K562 (cell line): Measurements from ENCODE around the gene ZDHHC5. TPM values are rescaled to one million over a fixed set of nuclear protein-coding genes. Genes with fewer than 3 reads are reported as not detected.

Experiments
- BCLAF1 ChIP-seq, 2 experiments: fragments of 450-650 bp in 1 of 2; IDR thresholded peaks; 2 replicates each; pipeline ENCODE4 v1.6.1; 2011 to 2017; ENCODE audit warnings: low read depth in 2 of 2, antibody characterized with exemption in 1 of 2, borderline replicate concordance in 1 of 2, low read length in 1 of 2, mild to moderate bottlenecking in 1 of 2, mixed read lengths in 1 of 2; ENCODE audit not compliant: control insufficient read depth in 1 of 2
- EP300 ChIP-seq: IDR thresholded peaks from 2 replicates; pipeline ENCODE4 v1.6.1; 2012; ENCODE audit warnings: low read length, improper control_type of control experiment
- GATAD2B ChIP-seq: fragments of 450-650 bp; IDR thresholded peaks from 2 replicates; pipeline ENCODE4 v1.6.1; 2017; ENCODE audit warnings: mild to moderate bottlenecking, borderline replicate concordance
- HDAC1 ChIP-seq, 2 experiments: fragments of 450-650 bp; IDR thresholded peaks; 2 replicates each; pipeline ENCODE4 v1.6.1; 2016 to 2017; ENCODE audit warnings: inconsistent platforms in 1 of 2, mild to moderate bottlenecking in 1 of 2, moderate library complexity in 1 of 2
- HNRNPLL ChIP-seq: fragments of 200-400 bp; formaldehyde crosslinking; IDR thresholded peaks from 2 replicates; pipeline ENCODE4 v1.6.1; 2017; ENCODE audit warnings: low read length, low read depth, mild to moderate bottlenecking; ENCODE audit not compliant: poor library complexity, severe bottlenecking
- LARP7 ChIP-seq: fragments of 450-650 bp; IDR thresholded peaks from 2 replicates; pipeline ENCODE4 v1.6.1; 2016
- NFRKB ChIP-seq: fragments of 450-650 bp; IDR thresholded peaks from 2 replicates; pipeline ENCODE4 v1.6.1; 2016; ENCODE audit warnings: low read depth
- PTBP1 ChIP-seq: fragments of 200-400 bp; formaldehyde crosslinking; IDR thresholded peaks from 2 replicates; pipeline ENCODE4 v1.6.1; 2017; ENCODE audit warnings: low read depth, low read length
- SIN3A ChIP-seq, 2 experiments: fragments of 150-350 bp in 1 of 2; IDR thresholded peaks; 2 replicates each; pipeline ENCODE4 v1.6.1; 2011 to 2016; ENCODE audit warnings: borderline replicate concordance in 2 of 2, low read depth in 2 of 2, low read length in 2 of 2, mild to moderate bottlenecking in 2 of 2, moderate library complexity in 2 of 2; ENCODE audit not compliant: control insufficient read depth in 1 of 2
- SIRT6 ChIP-seq: IDR thresholded peaks from one replicate; pipeline ENCODE4 v1.6.1; 2012; ENCODE audit warnings: low read depth, mild to moderate bottlenecking, control low read depth, inconsistent platforms, low read length, moderate library complexity
- SMARCA5 ChIP-seq: fragments of 450-650 bp; IDR thresholded peaks from 2 replicates; pipeline ENCODE4 v1.6.1; 2016
- VEZF1 ChIP-seq: fragments of 200-800 bp; sonication (Bioruptor generic); IDR thresholded peaks from 2 replicates; pipeline ENCODE4 v1.6.1; 2017; ENCODE audit warnings: missing genetic modification characterization, missing compliant biosample characterization
- ZBTB2 ChIP-seq: fragments of 450-650 bp; IDR thresholded peaks from 2 replicates; pipeline ENCODE4 v1.6.1; 2016; ENCODE audit warnings: antibody characterized with exemption
- ZC3H11A ChIP-seq: IDR thresholded peaks from 2 replicates; pipeline ENCODE4 v1.6.1; 2012; ENCODE audit warnings: low read depth, low read length, improper control_type of control experiment
- ZNF184 ChIP-seq: sonication (generic); formaldehyde crosslinking; IDR thresholded peaks from 2 replicates; pipeline ENCODE4 v1.5.0; 2020; ENCODE audit warnings: missing genetic modification reagents
- ZNF239 ChIP-seq: fragments of 250-450 bp; sonication (Bioruptor Pico); IDR thresholded peaks from 2 replicates; pipeline ENCODE4 v1.4.0; 2020; ENCODE audit warnings: mild to moderate bottlenecking
- ZNF24 ChIP-seq: fragments of 450-650 bp; IDR thresholded peaks from 2 replicates; pipeline ENCODE4 v1.6.1; 2016
- ZNF431 ChIP-seq: sonication (generic); formaldehyde crosslinking; IDR thresholded peaks from 2 replicates; pipeline ENCODE4 v1.8.0; 2022; ENCODE audit warnings: mild to moderate bottlenecking, missing genetic modification reagents
- ZNF551 ChIP-seq: fragments of 250-450 bp; sonication (Bioruptor Pico); IDR thresholded peaks from 2 replicates; pipeline ENCODE4 v1.5.0; 2021; ENCODE audit warnings: mild to moderate bottlenecking, moderate library complexity
- ZNF785 ChIP-seq: fragments of 250-450 bp; sonication (Bioruptor Pico); IDR thresholded peaks from 2 replicates; pipeline ENCODE4 v1.4.0; 2020; ENCODE audit warnings: mild to moderate bottlenecking
- polyA plus RNA-seq, 8 experiments: library from polyadenylated mRNA; depleted of rRNA in 4 of 8; stranded (reverse) in 5 of 8; unstranded in 3 of 8; fragments of >200 nt; fragmentation: Nextera tagmentation in 2 of 8; fragmentation: Illumina TruSeq in 1 of 8; extraction: Ambion mirVana in 2 of 8; extraction: Trizol in 1 of 8; gene quantifications; 2 replicates each; pipeline versions ENCODE4 v1.2.1 to v1.2.3, GENCODE V29; 2011 to 2014; ENCODE audit warnings: inconsistent platforms in 1 of 8, missing spikeins in 1 of 8
- total RNA-seq, 7 experiments: library from RNA; depleted of rRNA in 6 of 7; stranded (reverse); fragments of >200 nt in 6 of 7; fragmentation: Illumina TruSeq in 2 of 7; extraction: Trizol in 2 of 7; gene quantifications; 2 replicates each; pipeline versions ENCODE4 v1.2.1 to v1.2.3, GENCODE V29; 2011 to 2021; ENCODE audit warnings: low replicate concordance in 1 of 7

The ZDHHC5 gene
- total and polyA plus RNA-seq, 9 of the 15 experiments (the other 6 are each of a cell fraction or from before 2014, with no cell fraction given), result 3.8 to 64.2 (median 35.9) TPM

- TF ChIP-seq HNRNPLL (no peak), SIRT6 (no peak), EP300 (no peak), BCLAF1 (IDR thresholded peaks at IDR 0.05; ENCODE audit: borderline replicate concordance in 1 of 2, control insufficient read depth in 1 of 2, low read depth in 2 of 2, low read length in 1 of 2) (0 out of 4 replicates have a peak, but pooled peaks of 1 of the 2 experiments have one; percentile 4), ZNF785 (CRISPR knock-in tag) (no peak), SMARCA5 (no peak), PTBP1 (no peak), ZNF431 (CRISPR knock-in tag) (no peak), ZNF239 (CRISPR knock-in tag) (no peak), NFRKB (no peak), ZNF551 (no peak), ZNF24 (no peak), ZNF184 (CRISPR knock-in tag) (no peak), VEZF1 (CRISPR knock-in tag) (no peak), ZBTB2 (no peak), GATAD2B (no peak), LARP7 (no peak), HDAC1 (IDR thresholded peaks at IDR 0.05) (0 out of 4 replicates have a peak, but pooled peaks of 1 of the 2 experiments have one; percentile 16), ZC3H11A (no peak), SIN3A (IDR thresholded peaks at IDR 0.05; ENCODE audit: borderline replicate concordance in 2 of 2, control insufficient read depth in 1 of 2, low read depth in 2 of 2, low read length in 2 of 2) (0 out of 4 replicates have a peak, but pooled peaks of 1 of the 2 experiments have one; percentile 26)
Measured at GRCh38 chr11:57668434-57668782, 494 bp downstream of the ZDHHC5 start (continued).
